HFFc6 (cell line): Measurements from ENCODE around the gene BARX2. TPM values are rescaled to one million over a fixed set of nuclear protein-coding genes. Genes with fewer than 3 reads are reported as not detected.

ENCODE experiments used
- DNase-seq: peaks from one replicate; pipeline ENCODE4 v3.0.0-alpha.2; 2018
- H3K27ac Mint-ChIP-seq: 2 replicates; pipeline ENCODE4 v1.8.0; 2020; ENCODE audit warnings: mild to moderate bottlenecking, mixed read lengths
- H3K27me3 Mint-ChIP-seq: 2 replicates; pipeline ENCODE4 v1.8.0; 2021; ENCODE audit warnings: mild to moderate bottlenecking, moderate library complexity, mixed read lengths; ENCODE audit not compliant: insufficient read depth
- H3K36me3 Mint-ChIP-seq: 2 replicates; pipeline ENCODE4 v1.8.0; 2021; ENCODE audit warnings: low read depth, mixed read lengths
- H3K4me1 Mint-ChIP-seq: 2 replicates; pipeline ENCODE4 v1.8.0; 2020; ENCODE audit warnings: low read depth, mixed read lengths
- H3K4me3 Mint-ChIP-seq: 2 replicates; pipeline ENCODE4 v1.8.0; 2020; ENCODE audit warnings: mild to moderate bottlenecking, moderate library complexity, mixed read lengths
- H3K9me3 Mint-ChIP-seq: 2 replicates; pipeline ENCODE4 v1.8.0; 2020; ENCODE audit warnings: mild to moderate bottlenecking, mixed read lengths
- CTCF ChIP-seq: fragments of 200-600 bp; sonication (generic); IDR thresholded peaks from 2 replicates; pipeline ENCODE4 v1.5.0; 2021; ENCODE audit warnings: antibody characterized with exemption, mild to moderate bottlenecking
- total RNA-seq, 6 experiments: library from RNA; stranded (reverse); fragmentation: NEBNext Ultra II Directional; extraction: Animal tissue kit (Norgen Biotek cat#: 25700); gene quantifications; 2 replicates in 1 of 6; 3 replicates in 5 of 6; pipeline ENCODE4 v1.2.3, GENCODE V29; 2021

BARX2 gene
- total RNA-seq, 6 experiments from 2014 or later: not detected

DNA sequence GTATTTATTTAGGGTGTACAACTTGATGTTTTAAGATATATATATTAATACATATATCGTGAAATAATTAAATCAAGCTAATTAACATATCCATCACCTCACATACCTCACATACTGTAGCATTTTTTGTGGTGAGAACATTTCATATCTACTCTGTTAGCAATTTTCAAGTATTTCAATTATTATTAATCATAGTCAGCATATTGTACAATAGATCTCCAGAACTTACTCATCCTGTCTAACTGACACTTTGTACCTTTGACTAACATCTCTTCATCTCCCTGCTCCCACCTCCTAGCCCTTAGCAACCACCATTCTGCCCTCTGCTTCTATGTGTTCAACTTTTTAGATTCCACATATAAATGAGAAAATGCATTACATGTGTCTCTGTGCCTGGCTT is 108.4 kb downstream of the BARX2 start:
- Mint-ChIP-seq H3K36me3 (no peaks in the 10 kb centered on the region), H3K4me1 (no peaks in the 10 kb centered on the region), H3K9me3 (peaks cover 7% of the 10 kb centered on the region; the same call in 1 of the 2 replicates), H3K27ac (no peak overlapping the region), H3K4me3 (no peak overlapping the region), H3K27me3 (no peaks in the 10 kb centered on the region)
- TF ChIP-seq CTCF: no peak
- no peak for DNase-seq

DNA sequence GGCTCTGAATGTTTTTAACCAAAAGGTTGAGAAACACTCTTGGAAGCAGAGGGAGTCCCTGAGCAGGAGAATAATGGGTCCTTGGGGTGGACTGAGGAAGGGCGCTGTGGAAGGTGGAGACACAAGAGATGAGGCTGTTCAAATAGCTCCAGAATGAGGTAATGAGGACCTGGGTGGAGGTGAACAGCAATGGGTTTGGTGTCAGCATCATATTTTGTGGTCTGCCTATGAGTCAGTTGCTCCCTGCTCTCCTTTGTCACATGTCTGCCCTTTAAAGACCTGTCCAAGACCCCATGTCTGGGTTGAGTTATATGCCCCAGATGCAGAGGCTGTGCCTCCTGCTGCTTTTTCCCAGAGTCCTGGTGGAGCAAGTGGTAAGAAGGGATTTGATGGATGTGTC is 113.6 kb downstream of the BARX2 start:
- peaks cover 7% of the 10 kb centered on the region; the same call in 1 of the 2 replicates for H3K9me3 Mint-ChIP-seq
- H3K27ac Mint-ChIP-seq: no peak overlapping the region
- no peak for DNase-seq
- no peaks in the 10 kb centered on the region for H3K4me1 Mint-ChIP-seq
- no peak overlapping the region for H3K4me3 Mint-ChIP-seq
- no peak for TF ChIP-seq CTCF
- no peaks in the 10 kb centered on the region; the same call in 1 of the 2 replicates for H3K27me3 Mint-ChIP-seq
- no peaks in the 10 kb centered on the region for H3K36me3 Mint-ChIP-seq

- DNase-seq: no peak
- Mint-ChIP-seq H3K36me3 (no peaks in the 10 kb centered on the region), H3K4me1 (no peaks in the 10 kb centered on the region), H3K9me3 (peaks cover 7% of the 10 kb centered on the region; the same call in 1 of the 2 replicates), H3K4me3 (no peak overlapping the region), H3K27ac (no peak overlapping the region), H3K27me3 (no peaks in the 10 kb centered on the region; the same call in 1 of the 2 replicates)
- TF ChIP-seq CTCF: no peak
These were observed 114.4 kb downstream of the BARX2 start for GRCh38 chr11:129490004-129490403.

DNA sequence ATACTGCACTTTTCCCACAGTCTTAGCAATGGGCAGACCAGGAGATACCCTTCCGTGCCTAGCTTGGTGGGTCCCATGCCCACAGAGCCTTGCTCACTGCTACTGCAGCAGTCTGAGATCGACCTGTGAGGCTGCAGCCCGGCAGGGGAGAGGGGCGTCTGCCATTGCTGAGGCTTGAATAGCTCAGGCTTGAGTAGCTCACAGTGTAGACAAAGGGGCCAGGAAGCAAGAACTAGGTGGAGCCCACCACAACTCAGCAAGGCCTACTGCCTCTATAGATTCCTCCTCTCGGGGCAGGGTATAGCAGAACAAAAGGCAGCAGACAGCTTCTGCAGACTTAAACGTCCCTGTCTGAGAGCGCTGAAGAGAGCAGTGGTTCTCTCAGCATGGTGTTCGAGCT is 118.1 kb downstream of the BARX2 start:
- no peak overlapping the region for H3K27ac Mint-ChIP-seq
- H3K4me1 Mint-ChIP-seq: no peaks in the 10 kb centered on the region
- H3K9me3 Mint-ChIP-seq: no peaks in the 10 kb centered on the region
- no peaks in the 10 kb centered on the region; the same call in none of the 2 replicates for H3K27me3 Mint-ChIP-seq
- DNase-seq: no peak
- no peaks in the 10 kb centered on the region for H3K36me3 Mint-ChIP-seq
- H3K4me3 Mint-ChIP-seq: no peak overlapping the region
- TF ChIP-seq CTCF: no peak

Other genes with a start within 250 kb of the BARX2 start
- gene ARHGAP32, start 183.5 kb upstream of the BARX2 start, total RNA-seq: 1 to 10 TPM; 7.6 to 8.7 (median 8.0) TPM